Measurements from ENCODE around the gene KIFC1.

KIFC1 gene

GRCh38 chr6:33411632-33412005, 20.0 kb downstream of the KIFC1 start:
- TF ChIP-seq CTCF (IDR thresholded peaks at IDR 0.05; ENCODE audit: low read length) (no peak), EZH2 (IDR thresholded peaks at IDR 0.05; ENCODE audit: borderline replicate concordance, low read length) (no peak)
- H3K4me1 ChIP-seq (ENCODE audit: insufficient read depth, low read length, severe bottlenecking): peaks cover 46% of the 10 kb centered on the region
- no peaks in the 10 kb centered on the region for H3K9me2 ChIP-seq (ENCODE audit: low read depth, low read length)
- H3K9ac ChIP-seq (ENCODE audit: low read length): peak overlapping the region; percentile 84
- H3K9me3 ChIP-seq (ENCODE audit: low read length): no peaks in the 10 kb centered on the region
- peak overlapping the region; percentile 28 for H3K27ac ChIP-seq (ENCODE audit: low read depth, low read length, poor library complexity, severe bottlenecking)
- H3F3A ChIP-seq (ENCODE audit: insufficient read depth, low read length): peaks cover 10% of the 10 kb centered on the region; the same call in 1 of the 2 replicates
- no peaks in the 10 kb centered on the region for H3K79me2 ChIP-seq (ENCODE audit: insufficient read depth, low read length)
- H2AFZ ChIP-seq (ENCODE audit: low read length): no peak overlapping the region
- peaks cover 29% of the 10 kb centered on the region for H3K36me3 ChIP-seq (ENCODE audit: insufficient read depth, low read length)
- no peaks in the 10 kb centered on the region for H4K20me1 ChIP-seq (ENCODE audit: insufficient read depth, low read length)
- H3K4me2 ChIP-seq (ENCODE audit: low read length): peak overlapping the region; percentile 78
- no peaks in the 10 kb centered on the region for H3K27me3 ChIP-seq (ENCODE audit: insufficient read depth, low read length)
- peak overlapping the region; percentile 87 for H3K4me3 ChIP-seq (ENCODE audit: low read depth, low read length, poor library complexity, severe bottlenecking)

- Histone ChIP-seq H3K9me3 (ENCODE audit: low read length) (no peaks in the 10 kb centered on the region), H3K9ac (ENCODE audit: low read length) (no peak overlapping the region), H3K27me3 (ENCODE audit: insufficient read depth, low read length) (no peaks in the 10 kb centered on the region), H3F3A (ENCODE audit: insufficient read depth, low read length) (peaks cover 10% of the 10 kb centered on the region; the same call in 1 of the 2 replicates), H3K27ac (ENCODE audit: low read depth, low read length, poor library complexity, severe bottlenecking) (peak overlapping the region; percentile 21), H2AFZ (ENCODE audit: low read length) (no peak overlapping the region), H3K4me2 (ENCODE audit: low read length) (no peak overlapping the region), H4K20me1 (ENCODE audit: insufficient read depth, low read length) (no peaks in the 10 kb centered on the region), H3K79me2 (ENCODE audit: insufficient read depth, low read length) (0 out of 2 replicates have a peak, but pooled peaks cover 4% of the 10 kb centered on the region), H3K9me2 (ENCODE audit: low read depth, low read length) (no peaks in the 10 kb centered on the region), H3K36me3 (ENCODE audit: insufficient read depth, low read length) (peaks cover 22% of the 10 kb centered on the region), H3K4me3 (ENCODE audit: low read depth, low read length, poor library complexity, severe bottlenecking) (no peak overlapping the region), H3K4me1 (ENCODE audit: insufficient read depth, low read length, severe bottlenecking) (peaks cover 54% of the 10 kb centered on the region)
- no peak for TF ChIP-seq CTCF (IDR thresholded peaks at IDR 0.05; ENCODE audit: low read length)
- no peak for TF ChIP-seq EZH2 (IDR thresholded peaks at IDR 0.05; ENCODE audit: borderline replicate concordance, low read length)
Observed at GRCh38 chr6:33412140-33413009, 20.8 kb downstream of the KIFC1 start.

- no peak overlapping the region for H3K9ac ChIP-seq (ENCODE audit: low read length)
- peaks cover 6% of the 10 kb centered on the region; the same call in 1 of the 2 replicates for H3F3A ChIP-seq (ENCODE audit: insufficient read depth, low read length)
- H3K9me2 ChIP-seq (ENCODE audit: low read depth, low read length): no peaks in the 10 kb centered on the region
- 0 out of 2 replicates have a peak, but pooled peaks cover 5% of the 10 kb centered on the region for H3K79me2 ChIP-seq (ENCODE audit: insufficient read depth, low read length)
- no peak overlapping the region for H3K4me2 ChIP-seq (ENCODE audit: low read length)
- H3K27me3 ChIP-seq (ENCODE audit: insufficient read depth, low read length): no peaks in the 10 kb centered on the region
- H3K9me3 ChIP-seq (ENCODE audit: low read length): no peaks in the 10 kb centered on the region
- no peak overlapping the region for H3K4me3 ChIP-seq (ENCODE audit: low read depth, low read length, poor library complexity, severe bottlenecking)
- TF ChIP-seq EZH2 (IDR thresholded peaks at IDR 0.05; ENCODE audit: borderline replicate concordance, low read length) (no peak), CTCF (IDR thresholded peaks at IDR 0.05; ENCODE audit: low read length) (no peak)
- peak overlapping the region; percentile 65 for H3K27ac ChIP-seq (ENCODE audit: low read depth, low read length, poor library complexity, severe bottlenecking)
- H3K36me3 ChIP-seq (ENCODE audit: insufficient read depth, low read length): peaks cover 10% of the 10 kb centered on the region; the same call in 1 of the 2 replicates
- peaks cover 56% of the 10 kb centered on the region for H3K4me1 ChIP-seq (ENCODE audit: insufficient read depth, low read length, severe bottlenecking)
- H4K20me1 ChIP-seq (ENCODE audit: insufficient read depth, low read length): no peaks in the 10 kb centered on the region
- H2AFZ ChIP-seq (ENCODE audit: low read length): no peak overlapping the region
Observed at GRCh38 chr6:33413241-33414120, 21.9 kb downstream of the KIFC1 start.
